ENCODE results near the gene MRPS22.
"Not testable (repeated sequence)": the region's sequence is repeated elsewhere in the genome, so short reads cannot be mapped to it uniquely, and the experiment has no call there.

The MRPS22 gene

GRCh38 chr3:139311557-139311956 is 32.3 kb upstream of the MRPS22 start:
- DNase-seq (ENCODE audit: low read depth, low spot score): no peak

- no peak for DNase-seq (ENCODE audit: low read depth, low spot score)
Measured at GRCh38 chr3:139312416-139312815, 31.4 kb upstream of the MRPS22 start.

GRCh38 chr3:139312959-139313358 is 30.9 kb upstream of the MRPS22 start:
- no peak for DNase-seq (ENCODE audit: low read depth, low spot score)

GRCh38 chr3:139313921-139314320 is 29.9 kb upstream of the MRPS22 start:
- no peak for DNase-seq (ENCODE audit: low read depth, low spot score)

GRCh38 chr3:139317215-139317614 is 26.6 kb upstream of the MRPS22 start:
- no peak for DNase-seq (ENCODE audit: low read depth, low spot score)

- DNase-seq (ENCODE audit: low read depth, low spot score): no peak
Measured at GRCh38 chr3:139317660-139318430, 26.0 kb upstream of the MRPS22 start.

- DNase-seq (ENCODE audit: low read depth, low spot score): no peak
Measured at GRCh38 chr3:139318431-139318816, 25.4 kb upstream of the MRPS22 start.

GRCh38 chr3:139318826-139319225 is 25.0 kb upstream of the MRPS22 start:
- no peak for DNase-seq (ENCODE audit: low read depth, low spot score)

GRCh38 chr3:139319428-139320402 is 24.1 kb upstream of the MRPS22 start:
- no peak for DNase-seq (ENCODE audit: low read depth, low spot score)

- DNase-seq (ENCODE audit: low read depth, low spot score): no peak
Measured at GRCh38 chr3:139320551-139321309, 23.1 kb upstream of the MRPS22 start.

GRCh38 chr3:139322346-139322745 is 21.5 kb upstream of the MRPS22 start:
- no peak for DNase-seq (ENCODE audit: low read depth, low spot score)

- no peak for DNase-seq (ENCODE audit: low read depth, low spot score)
Measured at GRCh38 chr3:139323146-139323545, 20.7 kb upstream of the MRPS22 start.

- no peak for DNase-seq (ENCODE audit: low read depth, low spot score)
Measured at GRCh38 chr3:139324456-139324855, 19.4 kb upstream of the MRPS22 start.

- no peak for DNase-seq (ENCODE audit: low read depth, low spot score)
Measured at GRCh38 chr3:139325551-139325950, 18.3 kb upstream of the MRPS22 start.

- no peak for DNase-seq (ENCODE audit: low read depth, low spot score)
Measured at GRCh38 chr3:139326131-139326530, 17.7 kb upstream of the MRPS22 start.

GRCh38 chr3:139326707-139327106 is 17.1 kb upstream of the MRPS22 start:
- DNase-seq (ENCODE audit: low read depth, low spot score): no peak

- no peak for DNase-seq (ENCODE audit: low read depth, low spot score)
Measured at GRCh38 chr3:139327231-139327630, 16.6 kb upstream of the MRPS22 start.

GRCh38 chr3:139327861-139328260 is 16.0 kb upstream of the MRPS22 start:
- no peak for DNase-seq (ENCODE audit: low read depth, low spot score)

- DNase-seq (ENCODE audit: low read depth, low spot score): no peak
Measured at GRCh38 chr3:139328356-139328755, 15.5 kb upstream of the MRPS22 start.

- peak; percentile 72 for DNase-seq (ENCODE audit: low read depth, low spot score)
Measured at GRCh38 chr3:139329364-139329850, 14.4 kb upstream of the MRPS22 start.

GRCh38 chr3:139332092-139332491 is 11.7 kb upstream of the MRPS22 start:
- DNase-seq (ENCODE audit: low read depth, low spot score): no peak

- not testable (repeated sequence) for DNase-seq (ENCODE audit: low read depth, low spot score)
Measured at GRCh38 chr3:139334675-139335074, 9.1 kb upstream of the MRPS22 start.
